ENCODE results near the gene RCOR1. TPM values are rescaled to one million over a fixed set of nuclear protein-coding genes. Genes with fewer than 3 reads are reported as not detected.

RCOR1 gene
- total RNA-seq, 3 donors from 2014 or later (not counting 1 experiment from before 2014, with no cell fraction given), result 20.3 to 36.5 (median 21.8) TPM

GRCh38 chr14:102697501-102697900 is 105.1 kb downstream of the RCOR1 start:
- Mint-ChIP-seq H3K36me3 (no peaks in the 10 kb centered on the region), H3K27me3 (ENCODE audit: low read depth in 2 of 2) (no peaks in the 10 kb centered on the region), H3K9me3 (no peaks in the 10 kb centered on the region), H3K4me3 (no peak overlapping the region), H3K27ac (no peak overlapping the region), H3K4me1 (peaks cover 8 to 9% of the 10 kb centered on the region in 2 donors)
- Histone ChIP-seq H3K36me3 (ENCODE audit: control insufficient read depth, insufficient read depth, low read length) (peaks cover 3% of the 10 kb centered on the region), H3K4me1 (ENCODE audit: control insufficient read depth, insufficient read depth, low read length) (no peaks in the 10 kb centered on the region), H3K9me3 (ENCODE audit: control insufficient read depth, insufficient read depth, low read length) (no peaks in the 10 kb centered on the region), H3K4me3 (ENCODE audit: low read length) (no peak overlapping the region), H3K27me3 (ENCODE audit: control insufficient read depth, insufficient read depth, low read length) (no peaks in the 10 kb centered on the region), H3K27ac (ENCODE audit: low read length) (no peak overlapping the region)
- over 99% methylated on average over 5 of the region's 6 CpGs for WGBS (ENCODE audit: insufficient coverage)
- ATAC-seq, result no peak
- DNase-seq, result no peak
- TF ChIP-seq, protein P1, sequence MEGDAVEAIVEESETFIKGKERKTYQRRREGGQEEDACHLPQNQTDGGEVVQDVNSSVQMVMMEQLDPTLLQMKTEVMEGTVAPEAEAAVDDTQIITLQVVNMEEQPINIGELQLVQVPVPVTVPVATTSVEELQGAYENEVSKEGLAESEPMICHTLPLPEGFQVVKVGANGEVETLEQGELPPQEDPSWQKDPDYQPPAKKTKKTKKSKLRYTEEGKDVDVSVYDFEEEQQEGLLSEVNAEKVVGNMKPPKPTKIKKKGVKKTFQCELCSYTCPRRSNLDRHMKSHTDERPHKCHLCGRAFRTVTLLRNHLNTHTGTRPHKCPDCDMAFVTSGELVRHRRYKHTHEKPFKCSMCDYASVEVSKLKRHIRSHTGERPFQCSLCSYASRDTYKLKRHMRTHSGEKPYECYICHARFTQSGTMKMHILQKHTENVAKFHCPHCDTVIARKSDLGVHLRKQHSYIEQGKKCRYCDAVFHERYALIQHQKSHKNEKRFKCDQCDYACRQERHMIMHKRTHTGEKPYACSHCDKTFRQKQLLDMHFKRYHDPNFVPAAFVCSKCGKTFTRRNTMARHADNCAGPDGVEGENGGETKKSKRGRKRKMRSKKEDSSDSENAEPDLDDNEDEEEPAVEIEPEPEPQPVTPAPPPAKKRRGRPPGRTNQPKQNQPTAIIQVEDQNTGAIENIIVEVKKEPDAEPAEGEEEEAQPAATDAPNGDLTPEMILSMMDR (IDR thresholded peaks at IDR 0.05), result no peak
- intact Hi-C loops (cut with micrococcal nuclease), result loop anchor here (10.0 kb wide), 2 partner anchors 397 to 487 kb away; partner anchors contain the start of gene EXOC3L4

DNA sequence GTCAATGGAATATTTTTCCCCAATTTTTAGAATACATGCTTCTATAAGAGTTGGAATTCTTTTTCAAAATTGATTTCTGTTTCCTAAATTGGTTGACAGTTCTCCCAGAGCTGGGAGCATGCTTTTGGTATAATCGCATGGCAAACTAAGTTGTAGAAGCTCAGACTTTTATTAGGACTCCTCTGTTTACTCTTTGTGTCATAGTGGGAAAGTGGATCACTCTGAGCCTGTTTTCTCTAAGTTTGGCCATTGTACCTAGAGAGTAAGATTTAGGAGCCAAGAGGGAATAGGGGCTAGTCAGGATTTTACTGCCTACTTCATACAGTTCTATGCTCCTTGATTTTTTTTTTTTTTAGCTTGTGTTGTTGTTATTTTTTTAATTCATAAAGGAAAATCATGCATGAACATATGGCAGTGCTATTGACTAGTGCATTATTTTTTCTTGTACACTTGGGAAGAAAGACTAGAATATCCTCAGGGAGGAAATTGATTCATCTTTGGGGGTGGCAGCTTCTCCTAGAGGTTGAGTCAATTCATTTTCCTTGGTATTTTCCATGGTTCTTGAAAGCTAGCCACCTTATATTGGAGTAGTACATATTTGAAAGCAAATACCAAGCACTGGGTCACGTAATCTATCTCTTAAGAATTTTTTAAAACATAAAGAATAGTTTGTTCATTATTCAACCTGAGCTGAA is 107.1 kb downstream of the RCOR1 start:
- peaks cover 5 to 9% of the 10 kb centered on the region in 2 donors for H3K4me1 Mint-ChIP-seq
- no peaks in the 10 kb centered on the region for H3K27me3 Mint-ChIP-seq (ENCODE audit: low read depth in 2 of 2)
- Histone ChIP-seq H3K9me3 (ENCODE audit: control insufficient read depth, insufficient read depth, low read length) (no peaks in the 10 kb centered on the region), H3K36me3 (ENCODE audit: control insufficient read depth, insufficient read depth, low read length) (peaks cover 5% of the 10 kb centered on the region), H3K4me1 (ENCODE audit: control insufficient read depth, insufficient read depth, low read length) (no peaks in the 10 kb centered on the region), H3K27me3 (ENCODE audit: control insufficient read depth, insufficient read depth, low read length) (no peaks in the 10 kb centered on the region), H3K4me3 (ENCODE audit: low read length) (no peak overlapping the region), H3K27ac (ENCODE audit: low read length) (no peak overlapping the region)
- WGBS (ENCODE audit: insufficient coverage), result 100% methylated on average over 1 of the region's 2 CpGs
- no peaks in the 10 kb centered on the region for H3K36me3 Mint-ChIP-seq
- ATAC-seq (no peak), DNase-seq (no peak)
- TF ChIP-seq, protein P1 (IDR thresholded peaks at IDR 0.05), result no peak
- H3K4me3 Mint-ChIP-seq, result no peak overlapping the region
- peaks cover 0 to 3% of the 10 kb centered on the region in 2 donors for H3K9me3 Mint-ChIP-seq
- no peak overlapping the region for H3K27ac Mint-ChIP-seq
- intact Hi-C loops (cut with micrococcal nuclease), result loop anchor here (10.0 kb wide), 2 partner anchors 395 to 485 kb away; partner anchors contain the start of gene EXOC3L4

DNA sequence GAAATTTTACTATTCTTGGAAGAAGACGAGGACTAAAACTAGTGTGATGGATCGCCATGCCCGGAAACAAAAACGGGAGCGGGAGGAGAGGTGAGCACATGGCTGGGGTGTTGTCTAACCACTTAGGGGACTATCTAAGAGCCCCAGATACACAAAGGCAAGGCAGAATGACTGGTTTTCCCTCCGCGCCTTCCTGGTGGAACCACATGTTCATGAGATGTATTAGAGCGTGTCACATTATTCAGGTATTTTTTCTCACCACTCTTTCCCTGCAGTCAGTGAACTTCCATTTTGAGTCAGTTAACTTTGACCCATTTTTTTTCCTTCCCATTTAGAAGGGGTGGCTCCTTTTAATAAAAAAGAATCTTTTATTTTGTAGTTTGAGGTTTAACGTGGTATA is 116.0 kb downstream of the RCOR1 start:
- Mint-ChIP-seq H3K36me3 (no peaks in the 10 kb centered on the region), H3K27ac (no peak overlapping the region), H3K4me1 (no peaks in the 10 kb centered on the region), H3K9me3 (peaks cover 0 to 3% of the 10 kb centered on the region in 2 donors), H3K4me3 (no peak overlapping the region), H3K27me3 (ENCODE audit: low read depth in 2 of 2) (no peaks in the 10 kb centered on the region)
- Histone ChIP-seq H3K9me3 (ENCODE audit: control insufficient read depth, insufficient read depth, low read length) (peaks cover 6% of the 10 kb centered on the region), H3K27ac (ENCODE audit: low read length) (no peak overlapping the region), H3K4me3 (ENCODE audit: low read length) (no peak overlapping the region), H3K36me3 (ENCODE audit: control insufficient read depth, insufficient read depth, low read length) (peaks cover 8% of the 10 kb centered on the region), H3K27me3 (ENCODE audit: control insufficient read depth, insufficient read depth, low read length) (no peaks in the 10 kb centered on the region), H3K4me1 (ENCODE audit: control insufficient read depth, insufficient read depth, low read length) (no peaks in the 10 kb centered on the region)
- no peak for ATAC-seq
- TF ChIP-seq, protein P1 (IDR thresholded peaks at IDR 0.05), result no peak
- intact Hi-C loops (cut with micrococcal nuclease), result no loop called here
- 97% methylated on average over 8 of the region's 9 CpGs for WGBS (ENCODE audit: insufficient coverage)
- no peak for DNase-seq

All from natural killer cell (primary cell).